SU-DHL-6 (cell line): Measurements from ENCODE around the gene STARD7.
"Not testable (repeated sequence)": the region's sequence is repeated elsewhere in the genome, so short reads cannot be mapped to it uniquely, and the experiment has no call there.

Source experiments
- H2AFZ ChIP-seq: fragments of 200-600 bp; sonication (generic); 2 replicates; pipeline ENCODE4 v1.6.1; 2014; ENCODE audit warnings: low read depth, mild to moderate bottlenecking, moderate library complexity, mixed read lengths, antibody characterized with exemption, low read length; ENCODE audit not compliant: severe bottlenecking
- H3F3A ChIP-seq: fragments of 200-600 bp; shearing (Covaris generic); 2 replicates; pipeline ENCODE4 v1.6.0; 2016; ENCODE audit warnings: antibody characterized with exemption, mild to moderate bottlenecking; ENCODE audit not compliant: insufficient read depth
- H3K27ac ChIP-seq: fragments of 200-600 bp; sonication (generic); 2 replicates; pipeline ENCODE4 v1.5.1; 2016; ENCODE audit warnings: low read depth, mild to moderate bottlenecking, low read length, moderate library complexity, mixed read lengths
- H3K27me3 ChIP-seq: fragments of 200-600 bp; sonication (generic), shearing (Covaris generic); 2 replicates; pipeline ENCODE4 v1.6.0; 2014; ENCODE audit warnings: mild to moderate bottlenecking, low read length
- H3K36me3 ChIP-seq: fragments of 200-600 bp; sonication (generic); 2 replicates; pipeline ENCODE4 v1.6.1; 2014; ENCODE audit warnings: mild to moderate bottlenecking, low read length, mixed read lengths
- H3K4me2 ChIP-seq: fragments of 300-600, 200-600 bp; shearing (Covaris generic), sonication (generic); 2 replicates; pipeline ENCODE4 v1.6.0; 2014; ENCODE audit warnings: low read length, low read depth, mild to moderate bottlenecking; ENCODE audit not compliant: poor library complexity, severe bottlenecking
- H3K4me3 ChIP-seq: fragments of 200-600 bp; sonication (generic); 2 replicates; pipeline ENCODE4 v1.5.1; 2014; ENCODE audit warnings: antibody characterized with exemption, low read length, mild to moderate bottlenecking, mixed read lengths; ENCODE audit not compliant: insufficient read depth, poor library complexity, severe bottlenecking
- H3K79me2 ChIP-seq: fragments of 200-600 bp; sonication (generic); 2 replicates; pipeline ENCODE4 v1.6.1; 2014; ENCODE audit warnings: mild to moderate bottlenecking, low read length, moderate library complexity; ENCODE audit not compliant: insufficient read depth
- H3K9ac ChIP-seq: fragments of 200-600 bp; sonication (generic); 2 replicates; pipeline ENCODE4 v1.7.0; 2014; ENCODE audit warnings: mild to moderate bottlenecking, low read length
- H3K9me2 ChIP-seq: fragments of 200-600 bp; sonication (generic); replicated peaks from 2 replicates; pipeline ENCODE4 v1.6.1; 2014; ENCODE audit warnings: low read length; ENCODE audit not compliant: insufficient read depth
- H3K9me3 ChIP-seq: fragments of 200-600 bp; sonication (generic); 2 replicates; pipeline ENCODE4 v1.6.1; 2014; ENCODE audit warnings: low read length, mixed read lengths; ENCODE audit not compliant: insufficient read depth
- H4K20me1 ChIP-seq: fragments of 200-600 bp; sonication (generic); 2 replicates; pipeline ENCODE4 v1.6.1; 2014; ENCODE audit warnings: low read depth, mild to moderate bottlenecking, antibody characterized with exemption, low read length, moderate library complexity, mixed read lengths
- CTCF ChIP-seq: fragments of 200-600 bp; sonication (generic); IDR thresholded peaks from one replicate; pipeline ENCODE4 v1.5.1; 2017; ENCODE audit warnings: antibody characterized with exemption, mild to moderate bottlenecking, low read length, moderate library complexity; ENCODE audit not compliant: insufficient read depth, poor library complexity, severe bottlenecking
- EZH2phosphoT487 ChIP-seq: fragments of 200-600 bp; sonication (generic), shearing (Covaris generic); conservative IDR thresholded peaks from 2 replicates; pipeline ENCODE4 v1.6.1; 2018; ENCODE audit warnings: mild to moderate bottlenecking, antibody characterized with exemption, low read length, moderate library complexity, mixed read lengths

Gene STARD7

DNA sequence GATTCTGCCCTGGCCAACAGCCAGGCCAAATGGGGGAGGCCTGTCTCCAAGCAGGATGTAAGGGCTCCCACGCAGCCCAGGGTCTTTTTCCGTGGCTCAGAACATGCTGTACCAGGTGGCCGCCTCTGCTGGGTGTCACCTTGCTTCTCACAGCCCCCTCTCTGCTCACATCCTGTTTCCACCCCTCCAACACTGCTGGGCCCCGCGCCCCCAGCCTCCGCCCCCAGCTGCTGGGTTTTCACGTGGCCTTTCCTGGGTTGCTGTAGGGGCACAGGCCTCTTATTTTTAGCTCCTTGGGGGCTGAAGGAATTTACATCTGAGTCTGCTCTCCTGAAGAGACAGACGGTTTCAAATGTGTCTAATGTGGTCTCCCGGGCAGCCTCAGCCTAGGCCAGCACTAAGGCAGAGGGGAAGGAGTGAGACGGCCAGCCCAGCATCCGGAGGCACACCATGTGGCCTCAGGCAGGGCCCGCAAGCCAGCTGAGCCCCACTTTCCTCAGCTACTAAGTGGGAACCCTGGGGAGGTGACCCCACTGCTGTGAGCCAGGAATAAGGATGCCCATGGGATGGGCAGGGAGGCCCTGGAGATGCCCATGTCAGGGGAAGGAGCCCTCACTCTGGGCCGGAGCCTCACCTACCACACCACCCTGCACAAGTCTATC, 44.7 kb downstream of the STARD7 start:
- Histone ChIP-seq H3K79me2 (no peaks in the 10 kb centered on the region), H4K20me1 (no peaks in the 10 kb centered on the region), H2AFZ (peak overlapping the region; percentile 97), H3K9ac (peak overlapping the region; percentile 73), H3F3A (peaks cover 35% of the 10 kb centered on the region), H3K9me3 (no peaks in the 10 kb centered on the region), H3K36me3 (no peaks in the 10 kb centered on the region), H3K4me2 (peak overlapping the region; percentile 73), H3K9me2 (no peaks in the 10 kb centered on the region), H3K27me3 (no peaks in the 10 kb centered on the region), H3K4me3 (peak overlapping the region; percentile 53), H3K27ac (peak overlapping the region; percentile 95)
- TF ChIP-seq CTCF: no peak
- no peak for TF ChIP-seq EZH2phosphoT487

DNA sequence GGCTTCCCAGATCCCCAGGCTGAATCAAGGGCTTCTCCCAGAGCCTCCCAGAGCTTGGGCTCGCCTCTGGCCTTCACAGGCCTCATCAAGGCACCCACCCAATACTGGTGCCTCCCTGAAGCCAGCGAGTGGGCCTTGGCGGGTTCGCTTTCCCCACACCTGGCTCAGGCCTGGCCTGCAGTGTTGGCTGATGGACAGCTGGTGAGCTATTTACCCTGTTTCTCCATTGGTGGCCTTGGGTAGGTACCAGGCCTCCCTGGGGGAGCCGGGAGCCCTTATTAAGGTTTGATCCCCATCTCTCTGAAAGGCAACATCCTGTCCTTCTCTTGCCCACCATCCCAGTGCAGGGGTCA, 45.2 kb downstream of the STARD7 start:
- H3K4me3 ChIP-seq: no peak overlapping the region
- H3K79me2 ChIP-seq: no peaks in the 10 kb centered on the region
- no peaks in the 10 kb centered on the region for H3K9me2 ChIP-seq
- H3K9ac ChIP-seq: peak overlapping the region; percentile 73
- H3F3A ChIP-seq: peaks cover 35% of the 10 kb centered on the region
- TF ChIP-seq EZH2phosphoT487 (no peak), CTCF (no peak)
- H4K20me1 ChIP-seq: no peaks in the 10 kb centered on the region
- peak overlapping the region; percentile 73 for H3K4me2 ChIP-seq
- no peak overlapping the region for H2AFZ ChIP-seq
- no peaks in the 10 kb centered on the region for H3K27me3 ChIP-seq
- H3K27ac ChIP-seq: peak overlapping the region; percentile 95
- no peaks in the 10 kb centered on the region for H3K9me3 ChIP-seq
- no peaks in the 10 kb centered on the region for H3K36me3 ChIP-seq

GRCh38 chr2:96161898-96162297, 46.7 kb downstream of the STARD7 start:
- Histone ChIP-seq H3K79me2 (no peaks in the 10 kb centered on the region), H3K27ac (peak overlapping the region; percentile 95), H3F3A (peaks cover 35% of the 10 kb centered on the region), H2AFZ (peak overlapping the region; percentile 22), H3K9ac (peak overlapping the region; percentile 73; the same call in 1 of the 2 replicates), H3K4me2 (peak overlapping the region; percentile 5), H3K9me2 (no peaks in the 10 kb centered on the region), H3K9me3 (no peaks in the 10 kb centered on the region), H4K20me1 (no peaks in the 10 kb centered on the region), H3K4me3 (no peak overlapping the region), H3K27me3 (no peaks in the 10 kb centered on the region), H3K36me3 (no peaks in the 10 kb centered on the region)
- TF ChIP-seq EZH2phosphoT487: no peak

DNA sequence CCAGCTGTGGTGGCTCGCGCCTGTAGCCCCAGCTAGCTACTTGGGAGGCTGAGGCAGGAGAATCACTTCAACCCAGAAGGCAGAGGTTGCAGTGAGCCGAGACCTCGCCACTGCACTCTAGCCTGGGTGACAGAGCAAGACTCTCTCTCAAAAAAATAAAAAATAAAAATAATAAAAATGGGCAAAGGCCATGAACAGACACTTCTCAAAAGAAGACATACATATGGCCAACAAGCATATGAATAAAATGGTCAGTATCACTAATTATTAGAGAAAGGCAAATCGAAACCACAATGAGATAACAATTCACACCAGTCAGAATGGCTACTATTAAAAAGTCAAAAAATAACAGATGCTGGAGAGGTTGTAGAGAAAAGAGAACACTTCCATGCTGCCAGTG, 48.3 kb downstream of the STARD7 start:
- H4K20me1 ChIP-seq, H3K4me3 ChIP-seq, H3K27ac ChIP-seq, H3K36me3 ChIP-seq, H2AFZ ChIP-seq, H3K9ac ChIP-seq, H3K79me2 ChIP-seq, H3K4me2 ChIP-seq, H3K9me2 ChIP-seq, H3K9me3 ChIP-seq, H3K27me3 ChIP-seq: not testable (repeated sequence)
- H3F3A ChIP-seq: peaks cover 35% of the 10 kb centered on the region
